Fibroblast of villous mesenchyme (primary cell): ENCODE results near the gene ELMO3. TPM values are rescaled to one million over a fixed set of nuclear protein-coding genes. Genes with fewer than 3 reads are reported as not detected.

Source experiments
- DNase-seq: peaks from one replicate; pipeline ENCODE4 v3.0.0-alpha.2; 2010; ENCODE audit warnings: low read depth
- H3K4me3 ChIP-seq: 2 replicates; pipeline ENCODE4 v1.5.1; 2011; ENCODE audit warnings: low read depth, mild to moderate bottlenecking, low read length
- total RNA-seq: library from RNA; depleted of rRNA; stranded (reverse); fragments of >200 nt; gene quantifications from 2 replicates; pipeline ENCODE4 v1.2.3, GENCODE V29; 2012
- TF ChIP-seq, protein P1 (sequence below): IDR thresholded peaks from 2 replicates; pipeline ENCODE4 v1.5.1; 2012; ENCODE audit warnings: low read depth, mild to moderate bottlenecking, low read length; ENCODE audit not compliant: insufficient read depth

Gene ELMO3
- total RNA-seq, 1 donor, result 0.43 TPM

DNA sequence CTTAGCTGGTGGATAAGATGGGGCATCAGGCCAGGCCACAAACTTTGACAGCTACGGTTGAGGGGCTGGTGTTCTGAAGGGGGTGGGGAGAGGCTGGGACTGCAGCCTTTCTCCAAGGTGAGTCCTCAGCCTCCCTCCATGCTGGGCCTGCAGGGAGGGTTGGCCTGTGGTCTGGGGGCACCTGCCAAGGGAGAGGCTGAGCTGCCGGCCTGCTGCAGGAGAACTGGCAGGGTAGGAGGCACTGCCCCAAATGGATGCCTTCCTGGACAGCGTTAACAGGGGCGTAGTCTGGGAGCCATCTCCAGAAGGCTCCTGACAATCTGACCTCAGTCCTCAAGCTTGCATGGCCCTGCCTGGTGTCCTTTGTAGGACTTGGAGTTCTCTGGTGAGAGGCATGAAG is 5.1 kb downstream of the ELMO3 start:
- no peak overlapping the region for H3K4me3 ChIP-seq
- TF ChIP-seq, protein P1, sequence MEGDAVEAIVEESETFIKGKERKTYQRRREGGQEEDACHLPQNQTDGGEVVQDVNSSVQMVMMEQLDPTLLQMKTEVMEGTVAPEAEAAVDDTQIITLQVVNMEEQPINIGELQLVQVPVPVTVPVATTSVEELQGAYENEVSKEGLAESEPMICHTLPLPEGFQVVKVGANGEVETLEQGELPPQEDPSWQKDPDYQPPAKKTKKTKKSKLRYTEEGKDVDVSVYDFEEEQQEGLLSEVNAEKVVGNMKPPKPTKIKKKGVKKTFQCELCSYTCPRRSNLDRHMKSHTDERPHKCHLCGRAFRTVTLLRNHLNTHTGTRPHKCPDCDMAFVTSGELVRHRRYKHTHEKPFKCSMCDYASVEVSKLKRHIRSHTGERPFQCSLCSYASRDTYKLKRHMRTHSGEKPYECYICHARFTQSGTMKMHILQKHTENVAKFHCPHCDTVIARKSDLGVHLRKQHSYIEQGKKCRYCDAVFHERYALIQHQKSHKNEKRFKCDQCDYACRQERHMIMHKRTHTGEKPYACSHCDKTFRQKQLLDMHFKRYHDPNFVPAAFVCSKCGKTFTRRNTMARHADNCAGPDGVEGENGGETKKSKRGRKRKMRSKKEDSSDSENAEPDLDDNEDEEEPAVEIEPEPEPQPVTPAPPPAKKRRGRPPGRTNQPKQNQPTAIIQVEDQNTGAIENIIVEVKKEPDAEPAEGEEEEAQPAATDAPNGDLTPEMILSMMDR, result no peak
- no peak for DNase-seq

DNA sequence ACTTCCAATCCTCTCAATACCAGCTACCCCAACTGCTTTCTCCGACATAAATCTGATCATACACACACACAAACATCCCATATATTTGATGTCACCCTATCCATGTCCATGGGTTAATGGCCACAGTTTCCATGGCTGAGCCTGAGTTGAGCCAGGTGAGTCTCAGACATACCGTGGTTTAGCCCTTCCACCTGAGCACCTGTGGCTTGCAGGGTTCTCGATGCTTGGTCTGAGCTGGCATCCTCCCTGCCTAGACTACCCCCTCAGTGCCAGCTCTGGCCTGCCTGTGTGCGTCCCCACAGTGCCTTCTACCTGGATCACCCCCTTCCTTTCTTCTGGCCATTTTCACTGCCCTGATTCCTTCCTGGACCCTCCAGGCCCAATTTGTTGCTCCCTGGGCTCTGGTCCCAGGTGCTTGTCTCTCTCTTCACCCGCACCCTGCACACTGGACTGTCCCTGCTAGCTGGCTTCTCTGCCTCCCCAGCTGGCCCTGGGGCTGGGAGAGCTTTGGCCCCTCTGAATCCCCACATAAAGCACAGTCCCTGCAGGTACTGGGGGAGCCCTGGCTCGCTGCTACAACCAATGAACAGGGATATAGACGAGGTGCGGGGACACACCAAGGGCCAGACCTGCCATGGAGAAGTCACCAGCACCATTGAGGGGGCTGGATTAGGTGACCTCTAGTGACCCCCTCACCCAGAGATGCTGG is 7.4 kb downstream of the ELMO3 start:
- TF ChIP-seq, protein P1, result no peak
- DNase-seq, result no peak
- H3K4me3 ChIP-seq, result no peak overlapping the region

DNA sequence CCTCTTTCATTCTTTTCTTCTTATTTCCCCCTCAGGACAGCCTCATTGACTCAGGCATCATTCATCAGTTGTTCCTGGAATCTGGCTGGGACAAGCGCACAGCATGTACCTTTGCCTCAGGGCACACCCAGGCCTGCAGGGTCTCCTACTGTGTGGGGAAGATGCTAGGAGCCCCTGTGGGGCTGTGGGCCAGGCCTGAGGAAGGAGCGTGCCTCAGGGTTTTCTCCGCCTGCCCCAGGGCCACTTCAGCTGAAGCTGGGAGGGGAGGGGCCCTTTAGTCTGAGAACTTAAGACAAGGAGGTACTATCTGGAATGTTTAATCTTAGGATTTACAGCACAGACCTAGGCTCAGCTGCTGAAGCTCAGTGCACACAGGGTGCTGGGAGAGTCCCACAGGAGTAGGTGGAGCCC is 7.9 kb downstream of the ELMO3 start:
- H3K4me3 ChIP-seq, result no peak overlapping the region
- DNase-seq, result no peak
- TF ChIP-seq, protein P1, result no peak

GRCh38 chr16:67207249-67208091 is 8.5 kb downstream of the ELMO3 start:
- TF ChIP-seq, protein P1, result no peak
- DNase-seq, result peak; percentile 30
- no peak overlapping the region for H3K4me3 ChIP-seq

DNA sequence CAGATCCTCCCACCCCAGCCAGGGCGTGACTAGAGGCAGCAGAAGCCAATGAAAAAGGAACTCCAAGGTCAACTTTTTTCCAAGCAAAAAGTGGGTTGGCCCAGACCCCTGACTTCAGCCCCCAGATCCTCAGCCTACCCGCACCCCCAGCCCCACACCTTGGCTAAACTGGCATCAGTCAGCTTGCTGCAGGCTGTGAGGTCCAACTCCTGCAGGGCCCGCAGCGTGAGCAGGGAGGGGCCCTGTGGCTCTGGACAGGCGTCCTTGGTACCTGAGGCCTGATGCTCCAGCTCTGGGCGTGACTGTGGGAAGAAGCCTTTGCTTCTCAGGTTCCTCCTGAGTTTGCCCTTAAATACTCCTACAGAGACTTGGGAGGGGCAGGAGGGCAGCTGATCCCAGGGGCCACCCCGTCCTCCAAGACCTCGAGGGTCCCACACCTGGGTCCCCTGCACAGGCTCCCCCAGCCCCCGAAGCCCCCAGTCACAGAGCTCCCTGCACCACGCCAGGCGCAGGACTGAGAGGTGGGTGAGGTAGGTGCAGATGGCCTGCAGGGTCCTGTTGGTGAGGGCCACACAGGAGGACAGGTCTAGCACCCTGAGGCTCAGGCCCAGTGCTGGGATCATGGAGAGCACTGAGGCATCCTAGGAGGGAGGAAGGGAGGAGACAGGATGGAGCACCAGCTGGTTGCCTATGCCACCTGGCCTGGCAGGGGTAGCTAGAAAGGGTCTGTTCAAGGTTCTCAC is 9.4 kb downstream of the ELMO3 start:
- TF ChIP-seq, protein P1, result no peak
- DNase-seq, result no peak
- no peak overlapping the region for H3K4me3 ChIP-seq

- DNase-seq, result no peak
- no peak overlapping the region for H3K4me3 ChIP-seq
- TF ChIP-seq, protein P1, result no peak
These were observed 10.6 kb downstream of the ELMO3 start for GRCh38 chr16:67209565-67209964.
